GM23338 (cell line): ENCODE data around the gene PDE2A. TPM values are rescaled to one million over a fixed set of nuclear protein-coding genes. Genes with fewer than 3 reads are reported as not detected.

ENCODE experiments used
- ATAC-seq: fragments of 200-7000 bp; cut with Tn5 transposase; 3 replicates; pipeline ENCODE4 v1.9.1; 2020
- DNase-seq: peaks from one replicate; pipeline ENCODE4 v3.0.0-alpha.2; 2015; ENCODE audit warnings: low spot score
- H2AFZ ChIP-seq: fragments of 200-600 bp; sonication (generic); 2 replicates; pipeline ENCODE4 v1.8.0; 2016; ENCODE audit warnings: antibody characterized with exemption, mild to moderate bottlenecking, moderate library complexity
- H3F3A ChIP-seq: fragments of 200-600 bp; sonication (generic); replicated peaks from 2 replicates; pipeline ENCODE4 v1.8.0; 2017; ENCODE audit warnings: antibody characterized with exemption, mixed run types, low read depth
- H3K27ac ChIP-seq: fragments of 200-600 bp; sonication (generic); 2 replicates; pipeline ENCODE4 v1.6.1; 2016; ENCODE audit warnings: low read depth
- H3K27me3 ChIP-seq: fragments of 200-600 bp; sonication (generic); 2 replicates; pipeline ENCODE4 v1.8.0; 2016; ENCODE audit warnings: mild to moderate bottlenecking, mixed run types, moderate library complexity; ENCODE audit not compliant: insufficient read depth
- H3K36me3 ChIP-seq: fragments of 200-600 bp; sonication (generic); 2 replicates; pipeline ENCODE4 v1.8.0; 2016; ENCODE audit warnings: mild to moderate bottlenecking; ENCODE audit not compliant: insufficient read depth
- H3K4me1 ChIP-seq: fragments of 200-600 bp; sonication (generic); 2 replicates; pipeline ENCODE4 v1.8.0; 2016; ENCODE audit warnings: mild to moderate bottlenecking, moderate library complexity; ENCODE audit not compliant: insufficient read depth
- H3K4me2 ChIP-seq: fragments of 200-600 bp; sonication (generic); 2 replicates; pipeline ENCODE4 v1.7.1; 2017; ENCODE audit warnings: mixed run types
- H3K4me3 ChIP-seq: fragments of 200-600 bp; sonication (generic); 2 replicates; pipeline ENCODE4 v1.6.1; 2016; ENCODE audit warnings: mixed run types
- H3K79me2 ChIP-seq: fragments of 200-600 bp; sonication (generic); replicated peaks from 2 replicates; pipeline ENCODE4 v1.8.0; 2017; ENCODE audit warnings: mild to moderate bottlenecking; ENCODE audit not compliant: insufficient read depth
- H3K9me2 ChIP-seq: fragments of 200-600 bp; sonication (generic); 2 replicates; pipeline ENCODE4 v1.8.0; 2017; ENCODE audit not compliant: insufficient read depth
- H4K20me1 ChIP-seq: fragments of 200-600 bp; sonication (generic); replicated peaks from 2 replicates; pipeline ENCODE4 v1.8.0; 2017; ENCODE audit warnings: mild to moderate bottlenecking; ENCODE audit not compliant: insufficient read depth
- H3K27ac Mint-ChIP-seq: 2 replicates; pipeline ENCODE4 v1.8.0; 2020; ENCODE audit warnings: inconsistent platforms, mild to moderate bottlenecking, moderate library complexity, mixed read lengths
- H3K27me3 Mint-ChIP-seq: 3 replicates; pipeline ENCODE4 v1.8.0; 2022; ENCODE audit warnings: low read depth, mild to moderate bottlenecking, moderate library complexity, mixed read lengths, inconsistent platforms; ENCODE audit not compliant: insufficient read depth, poor library complexity
- H3K36me3 Mint-ChIP-seq: 3 replicates; pipeline ENCODE4 v1.8.0; 2021; ENCODE audit warnings: low read depth, mild to moderate bottlenecking, inconsistent platforms, moderate library complexity, mixed read lengths
- H3K4me1 Mint-ChIP-seq: 3 replicates; pipeline ENCODE4 v1.8.0; 2020; ENCODE audit warnings: mild to moderate bottlenecking, inconsistent platforms, mixed read lengths
- H3K4me3 Mint-ChIP-seq: 3 replicates; pipeline ENCODE4 v1.8.0; 2021; ENCODE audit warnings: moderate library complexity, mild to moderate bottlenecking, inconsistent platforms, mixed read lengths
- H3K9me3 Mint-ChIP-seq: 3 replicates; pipeline ENCODE4 v1.8.0; 2020; ENCODE audit warnings: moderate library complexity, mild to moderate bottlenecking, inconsistent platforms, mixed read lengths
- CREB1 ChIP-seq: fragments of 250-450 bp; sonication (Bioruptor Pico); IDR thresholded peaks from 2 replicates; pipeline ENCODE4 v1.5.0; 2020; ENCODE audit warnings: low read depth, mild to moderate bottlenecking, moderate library complexity
- EZH2 ChIP-seq: fragments of 200-600 bp; sonication (generic); IDR thresholded peaks from one replicate; pipeline ENCODE4 v1.8.0; 2017; ENCODE audit warnings: antibody characterized with exemption, mild to moderate bottlenecking, low read depth; ENCODE audit not compliant: unreplicated experiment
- EZH2phosphoT487 ChIP-seq: fragments of 200-600 bp; sonication (generic); IDR thresholded peaks from one replicate; pipeline ENCODE4 v1.8.1; 2018; ENCODE audit warnings: antibody characterized with exemption; ENCODE audit not compliant: unreplicated experiment
- JUNB ChIP-seq: IDR thresholded peaks from one replicate; pipeline ENCODE4 v1.6.1; 2016; ENCODE audit warnings: antibody characterized with exemption; ENCODE audit not compliant: unreplicated experiment
- NANOG ChIP-seq: IDR thresholded peaks from 2 replicates; pipeline ENCODE4 v1.6.1; 2016; ENCODE audit warnings: antibody characterized with exemption, borderline replicate concordance
- POLR2AphosphoS5 ChIP-seq: IDR thresholded peaks from 2 replicates; pipeline ENCODE4 v1.6.1; 2016; ENCODE audit warnings: antibody characterized with exemption, low read depth
- STAT1 ChIP-seq: IDR thresholded peaks from one replicate; pipeline ENCODE4 v1.6.1; 2016; ENCODE audit warnings: antibody characterized with exemption; ENCODE audit not compliant: unreplicated experiment
- ZNF114 ChIP-seq: fragments of 250-450 bp; sonication (Bioruptor Pico); IDR thresholded peaks from 2 replicates; pipeline ENCODE4 v1.5.0; 2020; ENCODE audit warnings: mild to moderate bottlenecking, moderate library complexity
- ZNF331 ChIP-seq: fragments of 250-450 bp; sonication (Bioruptor Pico); IDR thresholded peaks from 2 replicates; pipeline ENCODE4 v1.5.0; 2020; ENCODE audit warnings: low read depth, mild to moderate bottlenecking, moderate library complexity
- polyA plus RNA-seq: library from polyadenylated mRNA; unstranded; fragments of >200 nt; fragmentation: Nextera tagmentation; extraction: Ambion mirVana; gene quantifications from 2 replicates; pipeline ENCODE4 v1.2.1, GENCODE V29; 2016
- total RNA-seq: library from RNA; depleted of rRNA; stranded (reverse); fragments of >200 nt; shearing (Covaris generic); gene quantifications from 2 replicates; pipeline ENCODE4 v1.2.3, GENCODE V29; 2014
- TF ChIP-seq, protein P1 (sequence below): IDR thresholded peaks from one replicate; pipeline ENCODE4 v1.6.1; 2018; ENCODE audit warnings: antibody characterized with exemption; ENCODE audit not compliant: unreplicated experiment
- TF ChIP-seq, protein P2 (sequence below), 2 experiments: fragments of 200-600 bp in 1 of 2; sonication (generic) in 1 of 2; conservative IDR thresholded peaks; 2 replicates each; pipeline versions ENCODE4 v1.5.1 to v1.6.1; 2016 to 2017; ENCODE audit warnings: antibody characterized with exemption in 2 of 2, low read depth in 2 of 2, mild to moderate bottlenecking in 2 of 2, moderate library complexity in 1 of 2

PDE2A gene
- total and polyA plus RNA-seq, 2 experiments from 2014 or later, result 4.3 to 16.2 TPM

DNA sequence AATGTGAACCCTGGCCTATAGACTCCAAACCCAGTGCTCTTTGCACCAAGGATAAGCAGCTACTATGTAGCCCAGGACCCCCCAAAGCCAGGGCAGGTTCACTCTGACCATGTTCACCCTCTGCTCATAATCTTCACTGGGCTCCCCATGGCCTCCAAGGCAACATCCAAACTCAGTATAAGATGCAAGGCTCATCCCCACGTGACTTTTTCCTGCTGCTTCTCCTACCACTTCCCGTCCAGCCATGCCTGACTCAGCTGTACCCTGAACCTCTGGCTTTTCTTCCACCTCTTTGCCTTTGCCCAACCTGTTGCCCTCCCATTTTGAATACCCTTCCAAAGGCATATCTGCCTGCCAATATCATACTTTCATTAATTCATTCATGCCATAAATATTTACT is 27.8 kb downstream of the PDE2A start (continued):
- TF ChIP-seq, protein P1, sequence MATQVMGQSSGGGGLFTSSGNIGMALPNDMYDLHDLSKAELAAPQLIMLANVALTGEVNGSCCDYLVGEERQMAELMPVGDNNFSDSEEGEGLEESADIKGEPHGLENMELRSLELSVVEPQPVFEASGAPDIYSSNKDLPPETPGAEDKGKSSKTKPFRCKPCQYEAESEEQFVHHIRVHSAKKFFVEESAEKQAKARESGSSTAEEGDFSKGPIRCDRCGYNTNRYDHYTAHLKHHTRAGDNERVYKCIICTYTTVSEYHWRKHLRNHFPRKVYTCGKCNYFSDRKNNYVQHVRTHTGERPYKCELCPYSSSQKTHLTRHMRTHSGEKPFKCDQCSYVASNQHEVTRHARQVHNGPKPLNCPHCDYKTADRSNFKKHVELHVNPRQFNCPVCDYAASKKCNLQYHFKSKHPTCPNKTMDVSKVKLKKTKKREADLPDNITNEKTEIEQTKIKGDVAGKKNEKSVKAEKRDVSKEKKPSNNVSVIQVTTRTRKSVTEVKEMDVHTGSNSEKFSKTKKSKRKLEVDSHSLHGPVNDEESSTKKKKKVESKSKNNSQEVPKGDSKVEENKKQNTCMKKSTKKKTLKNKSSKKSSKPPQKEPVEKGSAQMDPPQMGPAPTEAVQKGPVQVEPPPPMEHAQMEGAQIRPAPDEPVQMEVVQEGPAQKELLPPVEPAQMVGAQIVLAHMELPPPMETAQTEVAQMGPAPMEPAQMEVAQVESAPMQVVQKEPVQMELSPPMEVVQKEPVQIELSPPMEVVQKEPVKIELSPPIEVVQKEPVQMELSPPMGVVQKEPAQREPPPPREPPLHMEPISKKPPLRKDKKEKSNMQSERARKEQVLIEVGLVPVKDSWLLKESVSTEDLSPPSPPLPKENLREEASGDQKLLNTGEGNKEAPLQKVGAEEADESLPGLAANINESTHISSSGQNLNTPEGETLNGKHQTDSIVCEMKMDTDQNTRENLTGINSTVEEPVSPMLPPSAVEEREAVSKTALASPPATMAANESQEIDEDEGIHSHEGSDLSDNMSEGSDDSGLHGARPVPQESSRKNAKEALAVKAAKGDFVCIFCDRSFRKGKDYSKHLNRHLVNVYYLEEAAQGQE, result no peak
- TF ChIP-seq CREB1 (CRISPR knock-in tag), result no peak
- TF ChIP-seq EZH2phosphoT487, result no peak
- no peak for TF ChIP-seq ZNF331 (CRISPR knock-in tag)
- no peak for TF ChIP-seq STAT1
- TF ChIP-seq ZNF114 (CRISPR knock-in tag), result no peak
- no peak for TF ChIP-seq POLR2AphosphoS5
- TF ChIP-seq, protein P2, sequence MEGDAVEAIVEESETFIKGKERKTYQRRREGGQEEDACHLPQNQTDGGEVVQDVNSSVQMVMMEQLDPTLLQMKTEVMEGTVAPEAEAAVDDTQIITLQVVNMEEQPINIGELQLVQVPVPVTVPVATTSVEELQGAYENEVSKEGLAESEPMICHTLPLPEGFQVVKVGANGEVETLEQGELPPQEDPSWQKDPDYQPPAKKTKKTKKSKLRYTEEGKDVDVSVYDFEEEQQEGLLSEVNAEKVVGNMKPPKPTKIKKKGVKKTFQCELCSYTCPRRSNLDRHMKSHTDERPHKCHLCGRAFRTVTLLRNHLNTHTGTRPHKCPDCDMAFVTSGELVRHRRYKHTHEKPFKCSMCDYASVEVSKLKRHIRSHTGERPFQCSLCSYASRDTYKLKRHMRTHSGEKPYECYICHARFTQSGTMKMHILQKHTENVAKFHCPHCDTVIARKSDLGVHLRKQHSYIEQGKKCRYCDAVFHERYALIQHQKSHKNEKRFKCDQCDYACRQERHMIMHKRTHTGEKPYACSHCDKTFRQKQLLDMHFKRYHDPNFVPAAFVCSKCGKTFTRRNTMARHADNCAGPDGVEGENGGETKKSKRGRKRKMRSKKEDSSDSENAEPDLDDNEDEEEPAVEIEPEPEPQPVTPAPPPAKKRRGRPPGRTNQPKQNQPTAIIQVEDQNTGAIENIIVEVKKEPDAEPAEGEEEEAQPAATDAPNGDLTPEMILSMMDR (conservative IDR thresholded peaks at IDR 0.05; ENCODE audit: low read depth in 2 of 2), result no peak
- TF ChIP-seq JUNB, result no peak

DNA sequence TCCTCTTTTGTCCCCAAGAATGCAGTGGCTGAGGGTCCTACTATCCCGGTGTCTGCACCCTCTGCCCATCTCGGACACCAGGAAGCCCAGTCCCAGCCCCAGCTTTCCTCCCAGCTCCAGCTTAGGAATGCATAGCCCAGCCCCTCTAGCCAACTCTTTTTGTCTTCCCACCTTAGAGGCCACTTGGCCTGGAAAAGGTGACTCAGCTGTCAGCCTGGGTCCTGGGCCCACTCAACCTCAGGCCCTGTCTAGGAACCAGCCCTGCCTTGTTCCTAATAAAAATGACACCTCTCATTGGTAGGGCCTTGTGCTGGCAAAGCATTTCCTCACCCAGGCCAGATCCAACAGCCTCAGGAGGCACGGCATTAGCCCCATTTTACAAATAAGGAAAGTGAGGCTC is 28.2 kb downstream of the PDE2A start:
- H3K4me2 ChIP-seq, result no peak overlapping the region
- no peak overlapping the region for H3K4me3 ChIP-seq
- peaks cover 22% of the 10 kb centered on the region for H3K27me3 ChIP-seq
- no peak overlapping the region for H3K27ac ChIP-seq
- no peak overlapping the region for H3K4me3 Mint-ChIP-seq
- H3K36me3 Mint-ChIP-seq, result no peaks in the 10 kb centered on the region
- H3F3A ChIP-seq, result no peaks in the 10 kb centered on the region
- H3K4me1 ChIP-seq, result no peaks in the 10 kb centered on the region; the same call in 1 of the 2 replicates
- no peaks in the 10 kb centered on the region for H3K9me2 ChIP-seq
- ATAC-seq, result no peak
- no peak overlapping the region for H2AFZ ChIP-seq
- no peaks in the 10 kb centered on the region for H3K79me2 ChIP-seq
- no peaks in the 10 kb centered on the region for H3K4me1 Mint-ChIP-seq
- no peak for DNase-seq
- H3K9me3 Mint-ChIP-seq, result no peaks in the 10 kb centered on the region
- no peaks in the 10 kb centered on the region; the same call in 1 of the 2 replicates for H4K20me1 ChIP-seq
- no peaks in the 10 kb centered on the region for H3K36me3 ChIP-seq
- no peak overlapping the region for H3K27ac Mint-ChIP-seq
- H3K27me3 Mint-ChIP-seq, result peaks cover 19% of the 10 kb centered on the region
- no peak for TF ChIP-seq ZNF331 (CRISPR knock-in tag)
- TF ChIP-seq, protein P1, result no peak
- TF ChIP-seq STAT1, result no peak
- no peak for TF ChIP-seq NANOG
- TF ChIP-seq, protein P2 (conservative IDR thresholded peaks at IDR 0.05; ENCODE audit: low read depth in 2 of 2), result no peak
- TF ChIP-seq JUNB, result no peak
- no peak for TF ChIP-seq CREB1 (CRISPR knock-in tag)
- TF ChIP-seq EZH2, result no peak
- no peak for TF ChIP-seq ZNF114 (CRISPR knock-in tag)
